ENCODE measurements around the gene AHDC1.
A peak's percentile ranks its signal among the peaks of the same experiment; 100 is the strongest.

GRCh38 chr1:27601771-27602461, 2.0 kb downstream of the AHDC1 start:
- TF ChIP-seq CTCF (IDR thresholded peaks at IDR 0.05) (no peak), POLR2A (IDR thresholded peaks at IDR 0.05) (peak in 2 of 3 donors; percentile 16 to 25)
